GM06990 (cell line): ENCODE results near the gene LRP4.

Source experiments
- DNase-seq: peaks from one replicate; pipeline ENCODE4 v3.0.0-alpha.2; 2011; ENCODE audit not compliant: insufficient read length; ENCODE audit errors: extremely low read depth
- H3K27me3 ChIP-seq: replicated peaks from 2 replicates; pipeline ENCODE4 v1.6.0; 2011; ENCODE audit warnings: low read length; ENCODE audit not compliant: control insufficient read depth, insufficient read depth
- H3K36me3 ChIP-seq: 2 replicates; pipeline ENCODE4 v1.5.1; 2011; ENCODE audit warnings: low read length; ENCODE audit not compliant: control insufficient read depth, insufficient read depth
- H3K4me3 ChIP-seq: replicated peaks from 2 replicates; pipeline ENCODE4 v1.5.1; 2011; ENCODE audit warnings: low read depth, mild to moderate bottlenecking, control low read depth, low read length
- CTCF ChIP-seq: IDR thresholded peaks from 2 replicates; pipeline ENCODE4 v1.5.1; 2011; ENCODE audit warnings: low read length, control low read depth, mild to moderate bottlenecking, inconsistent platforms; ENCODE audit not compliant: insufficient read depth, poor library complexity, severe bottlenecking

Gene LRP4

GRCh38 chr11:46845740-46846509 is 72.4 kb downstream of the LRP4 start, which contains the start of gene CKAP5:
Gene CKAP5, minus strand, starts transcription at chr11:46846280. Its CDS starts 25,049 bp downstream, at chr11:46821231.
- TF ChIP-seq CTCF: no peak
- Histone ChIP-seq H3K4me3 (peak within 1 kb of the TSS; percentile 68), H3K36me3 (no peaks in the 10 kb centered on the region), H3K27me3 (no peaks in the 10 kb centered on the region)
- peak; percentile 90 for DNase-seq

GRCh38 chr11:46845440-46845739 is 73.0 kb downstream of the LRP4 start:
- DNase-seq: no peak
- H3K27me3 ChIP-seq: no peaks in the 10 kb centered on the region
- H3K36me3 ChIP-seq: no peaks in the 10 kb centered on the region
- no peak for TF ChIP-seq CTCF
- peak overlapping the region; percentile 68 for H3K4me3 ChIP-seq

- TF ChIP-seq CTCF: no peak
- Histone ChIP-seq H3K36me3 (no peaks in the 10 kb centered on the region), H3K27me3 (no peaks in the 10 kb centered on the region), H3K4me3 (no peak overlapping the region)
- DNase-seq: no peak
These were observed 78.2 kb downstream of the LRP4 start for GRCh38 chr11:46840116-46840515.

GRCh38 chr11:46838501-46838900 is 79.8 kb downstream of the LRP4 start:
- H3K36me3 ChIP-seq: no peaks in the 10 kb centered on the region
- no peak for TF ChIP-seq CTCF

GRCh38 chr11:46837860-46838259 is 80.5 kb downstream of the LRP4 start:
- Histone ChIP-seq H3K27me3 (no peaks in the 10 kb centered on the region), H3K4me3 (no peak overlapping the region), H3K36me3 (no peaks in the 10 kb centered on the region)
- no peak for TF ChIP-seq CTCF
- DNase-seq: no peak

More at GRCh38 chr11:46838501-46838900, 79.8 kb downstream of the LRP4 start:
- no peak for DNase-seq
- Histone ChIP-seq H3K27me3 (no peaks in the 10 kb centered on the region), H3K4me3 (no peak overlapping the region)
